Heart left ventricle (tissue), 16 donors: ENCODE data around the gene SLC44A5. TPM values are rescaled to one million over a fixed set of nuclear protein-coding genes. Genes with fewer than 3 reads are reported as not detected.
A peak's percentile ranks its signal among the peaks of the same experiment; 100 is the strongest.

Experiments
- ATAC-seq, 4 donors: fragments of 200-7000 bp; cut with Tn5 transposase; one replicate each; pipeline ENCODE4 v1.9.1; 2020 to 2022; ENCODE audit warnings: moderate library complexity in 4 of 4, mild to moderate bottlenecking in 3 of 4, moderate number of reproducible peaks in 1 of 4
- DNase-seq, 5 donors: peaks; one replicate each; pipeline ENCODE4 v3.0.0-alpha.2; 2020
- H3K27ac ChIP-seq, 12 donors: fragments of 200-600 bp; sonication (generic) in 4 of 12; one replicate each; pipeline versions ENCODE4 v1.5.0 to v1.8.0; 2016 to 2022; ENCODE audit warnings: mild to moderate bottlenecking in 2 of 12
- H3K27me3 ChIP-seq, 9 donors: fragments of 200-600 bp; sonication (generic) in 2 of 9; one replicate each; pipeline versions ENCODE4 v1.5.1 to v1.8.0; 2016 to 2022; ENCODE audit warnings: mild to moderate bottlenecking in 3 of 9
- H3K36me3 ChIP-seq, 9 donors: fragments of 200-600 bp; sonication (generic) in 2 of 9; one replicate each; pipeline versions ENCODE4 v1.5.0 to v1.8.0; 2018 to 2022; ENCODE audit warnings: mild to moderate bottlenecking in 2 of 9
- H3K4me1 ChIP-seq, 12 donors: fragments of 200-600 bp; sonication (generic) in 4 of 12; one replicate each; pipeline versions ENCODE4 v1.5.0 to v1.8.0; 2016 to 2022; ENCODE audit warnings: mild to moderate bottlenecking in 3 of 12
- H3K4me3 ChIP-seq, 12 donors: fragments of 200-600 bp; sonication (generic) in 4 of 12; one replicate each; pipeline versions ENCODE4 v1.5.0 to v1.8.0; 2017 to 2022; ENCODE audit warnings: mild to moderate bottlenecking in 9 of 12, moderate library complexity in 4 of 12
- H3K9me3 ChIP-seq, 12 donors: fragments of 200-600 bp; sonication (generic) in 4 of 12; one replicate each; pipeline versions ENCODE4 v1.5.0 to v1.8.0; 2016 to 2022; ENCODE audit warnings: mild to moderate bottlenecking in 1 of 12
- CTCF ChIP-seq, 12 donors: fragments of 200-600 bp; sonication (generic) in 4 of 12; IDR thresholded peaks; one replicate each; pipeline versions ENCODE4 v1.5.0 to v1.8.0; 2018 to 2022; ENCODE audit warnings: antibody characterized with exemption in 12 of 12, mild to moderate bottlenecking in 5 of 12
- POLR2A ChIP-seq, 2 donors: fragments of 450-650 bp; IDR thresholded peaks; one replicate each; pipeline ENCODE4 v1.6.1; 2017; ENCODE audit warnings: antibody characterized with exemption in 2 of 2, mild to moderate bottlenecking in 2 of 2, moderate library complexity in 2 of 2
- whole genome bisulfite sequencing, 4 donors: extraction: QIAGEN DNeasy Blood & Tissue Kit in 2 of 4; methylation state at CpG; one replicate each; pipeline versions ENCODE4 v1.1.5 to v1.1.7; 2013 to 2018; 5-methylcytosine and 5-hydroxymethylcytosine counted together
- intact Hi-C, 10 donors: fragments of 100-400 bp; cut with DNase I; formaldehyde crosslinking; loops; one replicate each; pipeline versions ENCODE4 v1.11.1 to v1.14.2; 2022
- polyA plus RNA-seq, 2 donors: library from polyadenylated mRNA; stranded (reverse); fragments of 200-250 nt; gene quantifications; one replicate each; pipeline ENCODE4 v1.2.3, GENCODE V29; 2013
- total RNA-seq, 9 donors: library from RNA; depleted of rRNA in 2 of 9; stranded (reverse); fragments of >200 nt in 2 of 9; fragmentation: NEBNext Ultra II Directional in 3 of 9; extraction: Animal tissue kit (Norgen Biotek cat#: 25700) in 3 of 9; gene quantifications; one replicate each; pipeline versions ENCODE4 v1.1.0 to v1.2.4, GENCODE V29; 2016 to 2023
- donor health status: ischemic (EF 13 %, LVEDD 7.1; RV severe dilation, severe dysfunction).
- donor health status: healthy with polysubstance abuse.
- donor health status: DM: no; HTN: yes; CAD: no.
- donor health status: DM: no; HTN: no; CAD: no.
- donor health status: ischemic (EF 25% LVEDD 6.9; RV normal size, moderate dysfunction).
- donor health status: ischemic (EF 25% LVEDD 5.7; RV mildly dilated, moderate dysfunction).
- donor health status: healthy.
- donor health status: DM: yes; HTN: yes; CAD: no.
- donor health status: ischemic (EF 35%, LVEDD 5.7; RV mildly dilated, moderate dysfunction).
- donor health status: nonischemic (EF 11% LVEDD 7.7; RV severe dilation, severe dysfunction).
- donor health status: DM: yes; HTN: yes; CAD: no.
- donor health status: PGD.
- donor health status: ischemic (EF 29% LVEDD 5.4; RV normal size, mild dysfunction).
- donor health status: nonischemic (EF 23%, LVEDD 6.1; RV moderate dilation, normal function).

SLC44A5 gene
- total and polyA plus RNA-seq, 11 donors, result 0.07 to 7.5 (median 1.8) TPM; not detected in 1

GRCh38 chr1:75518686-75519085 lies 92.2 kb downstream of the SLC44A5 start:
- ATAC-seq, result no peak
- Histone ChIP-seq H3K4me3 (no peak overlapping the region), H3K36me3 (no peaks in the 10 kb centered on the region), H3K27ac (no peak overlapping the region), H3K4me1 (peaks cover 0 to 11% (median 0%) of the 10 kb centered on the region in 12 donors), H3K9me3 (no peaks in the 10 kb centered on the region), H3K27me3 (no peaks in the 10 kb centered on the region)
- TF ChIP-seq POLR2A (IDR thresholded peaks at IDR 0.05), result no peak
- no peak for TF ChIP-seq CTCF (IDR thresholded peaks at IDR 0.05)
- intact Hi-C loops, result no loop called here
- WGBS, 4 donors, result 49 to 55% (median 50%) methylated on average over 2 of the region's 2 CpGs
- no peak for DNase-seq

- H3K36me3 ChIP-seq, result no peaks in the 10 kb centered on the region
- DNase-seq (no peak), ATAC-seq (no peak)
- no peaks in the 10 kb centered on the region for H3K27me3 ChIP-seq
- H3K27ac ChIP-seq, result no peak overlapping the region
- WGBS, 4 donors, result 82 to 88% (median 86%) methylated on average over 1 of the region's 1 CpG
- H3K9me3 ChIP-seq, result no peaks in the 10 kb centered on the region
- no peak overlapping the region for H3K4me3 ChIP-seq
- TF ChIP-seq POLR2A (IDR thresholded peaks at IDR 0.05) (no peak), CTCF (IDR thresholded peaks at IDR 0.05) (no peak)
- intact Hi-C loops, result no loop called here
- no peaks in the 10 kb centered on the region for H3K4me1 ChIP-seq
These were observed 96.6 kb downstream of the SLC44A5 start for GRCh38 chr1:75514270-75514669.

DNA sequence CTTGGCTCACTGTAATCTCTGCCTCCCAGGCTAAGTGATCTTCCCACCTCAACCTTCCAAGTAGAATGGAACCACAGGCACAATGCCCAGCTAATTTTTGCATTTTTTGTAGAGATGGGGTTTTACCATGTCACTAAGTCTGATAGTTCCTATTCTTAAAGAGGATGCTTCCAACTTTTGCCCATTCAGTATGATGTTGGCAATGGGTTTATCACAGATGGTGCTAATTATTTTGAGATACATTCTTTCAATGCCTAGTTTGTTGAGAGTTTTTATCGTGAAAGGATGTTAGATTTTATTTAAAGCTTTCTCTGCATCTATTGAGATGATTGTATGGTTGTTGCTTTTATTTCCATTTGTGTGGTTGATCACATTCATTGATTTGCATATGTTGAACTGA lies 103.9 kb downstream of the SLC44A5 start:
- Histone ChIP-seq H3K36me3 (no peaks in the 10 kb centered on the region), H3K4me1 (no peaks in the 10 kb centered on the region), H3K9me3 (no peaks in the 10 kb centered on the region), H3K4me3 (no peak overlapping the region), H3K27me3 (no peaks in the 10 kb centered on the region), H3K27ac (no peak overlapping the region)
- intact Hi-C loops, result no loop called here
- ATAC-seq (no peak), DNase-seq (no peak)
- TF ChIP-seq POLR2A (IDR thresholded peaks at IDR 0.05) (no peak), CTCF (IDR thresholded peaks at IDR 0.05) (no peak)
- 72 to 91% (median 82%) methylated on average over 1 of the region's 1 CpG for WGBS, 4 donors

DNA sequence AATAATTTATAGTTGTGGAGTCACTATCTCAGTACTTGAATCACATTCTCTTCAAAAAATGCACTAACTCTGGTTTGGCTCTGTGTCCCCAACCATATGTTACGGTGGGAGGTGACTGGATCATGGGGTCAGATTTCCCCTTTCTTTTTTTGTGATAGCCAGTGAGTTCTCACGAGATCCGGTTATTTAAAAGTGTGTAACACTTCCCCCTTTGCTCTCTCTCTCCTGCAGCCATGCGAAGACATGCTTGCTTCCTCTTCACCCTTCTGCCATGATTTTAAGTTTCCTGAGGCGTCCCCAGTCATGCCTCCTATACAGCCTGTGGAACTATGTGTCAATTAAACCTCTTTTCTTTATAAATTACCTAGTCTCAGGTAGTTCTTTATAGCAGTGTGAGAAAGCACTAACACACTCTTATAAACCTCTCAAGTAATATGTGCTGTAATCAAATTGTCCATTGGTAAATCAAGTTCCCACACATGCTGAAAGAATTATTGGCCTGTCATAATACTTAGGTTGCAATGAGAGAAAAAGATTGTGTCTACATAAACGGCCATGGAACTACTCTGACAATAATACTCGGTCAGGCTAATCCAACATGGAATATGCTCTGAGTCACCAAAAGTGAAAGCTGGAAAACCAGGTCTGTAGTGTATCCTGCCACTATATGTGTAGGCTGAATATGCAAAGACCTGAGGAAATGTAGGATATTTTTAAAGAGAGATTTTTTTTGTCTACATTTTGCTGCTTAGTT lies 107.5 kb downstream of the SLC44A5 start:
- no peaks in the 10 kb centered on the region for H3K36me3 ChIP-seq
- TF ChIP-seq CTCF (IDR thresholded peaks at IDR 0.05), result no peak
- no peak for TF ChIP-seq POLR2A (IDR thresholded peaks at IDR 0.05)
- 53 to 76% (median 62%) methylated on average over 7 of the region's 7 CpGs for WGBS, 4 donors
- no peaks in the 10 kb centered on the region for H3K9me3 ChIP-seq
- no peak overlapping the region for H3K4me3 ChIP-seq
- no peak overlapping the region for H3K27ac ChIP-seq
- ATAC-seq (peak in 1 of 4 donors; percentile 64), DNase-seq (no peak)
- intact Hi-C loops, result no loop called here
- no peaks in the 10 kb centered on the region for H3K4me1 ChIP-seq
- H3K27me3 ChIP-seq, result no peaks in the 10 kb centered on the region
